Measurements from ENCODE around the gene KRT77. TPM values are rescaled to one million over a fixed set of nuclear protein-coding genes. Genes with fewer than 3 reads are reported as not detected.

Gene KRT77
- total RNA-seq, 1 donor from 2014 or later: not detected

DNA sequence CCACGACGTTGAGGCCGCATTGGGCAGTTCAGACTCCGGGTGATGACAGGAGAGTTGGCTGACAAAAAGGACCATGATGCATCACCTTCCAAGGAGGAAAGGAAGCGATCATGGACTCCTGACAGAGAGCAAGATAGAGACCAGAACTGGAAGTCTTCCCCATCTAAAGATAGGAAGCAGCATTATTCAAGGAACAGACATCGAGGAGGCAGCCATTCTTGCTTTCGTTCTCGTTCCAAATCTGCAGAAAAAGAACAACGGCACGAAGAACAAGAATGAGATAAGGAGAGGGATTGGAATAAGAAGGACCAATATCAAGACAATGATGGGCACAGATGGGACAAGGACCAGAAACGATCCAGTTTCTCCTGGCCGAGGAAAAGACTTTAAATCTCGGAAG is 27.1 kb upstream of the KRT77 start:
- Histone ChIP-seq H3K9me3 (no peaks in the 10 kb centered on the region), H3K36me3 (no peaks in the 10 kb centered on the region), H3K4me1 (no peaks in the 10 kb centered on the region), H3K4me3 (no peak overlapping the region), H3K27me3 (peaks cover 18% of the 10 kb centered on the region), H3K27ac (no peak overlapping the region)
- DNase-seq: no peak
- no peak for ATAC-seq
- TF ChIP-seq, protein P1, sequence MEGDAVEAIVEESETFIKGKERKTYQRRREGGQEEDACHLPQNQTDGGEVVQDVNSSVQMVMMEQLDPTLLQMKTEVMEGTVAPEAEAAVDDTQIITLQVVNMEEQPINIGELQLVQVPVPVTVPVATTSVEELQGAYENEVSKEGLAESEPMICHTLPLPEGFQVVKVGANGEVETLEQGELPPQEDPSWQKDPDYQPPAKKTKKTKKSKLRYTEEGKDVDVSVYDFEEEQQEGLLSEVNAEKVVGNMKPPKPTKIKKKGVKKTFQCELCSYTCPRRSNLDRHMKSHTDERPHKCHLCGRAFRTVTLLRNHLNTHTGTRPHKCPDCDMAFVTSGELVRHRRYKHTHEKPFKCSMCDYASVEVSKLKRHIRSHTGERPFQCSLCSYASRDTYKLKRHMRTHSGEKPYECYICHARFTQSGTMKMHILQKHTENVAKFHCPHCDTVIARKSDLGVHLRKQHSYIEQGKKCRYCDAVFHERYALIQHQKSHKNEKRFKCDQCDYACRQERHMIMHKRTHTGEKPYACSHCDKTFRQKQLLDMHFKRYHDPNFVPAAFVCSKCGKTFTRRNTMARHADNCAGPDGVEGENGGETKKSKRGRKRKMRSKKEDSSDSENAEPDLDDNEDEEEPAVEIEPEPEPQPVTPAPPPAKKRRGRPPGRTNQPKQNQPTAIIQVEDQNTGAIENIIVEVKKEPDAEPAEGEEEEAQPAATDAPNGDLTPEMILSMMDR (IDR thresholded peaks at IDR 0.05): no peak
- intact Hi-C loops (cut with DNase I): no loop called here

DNA sequence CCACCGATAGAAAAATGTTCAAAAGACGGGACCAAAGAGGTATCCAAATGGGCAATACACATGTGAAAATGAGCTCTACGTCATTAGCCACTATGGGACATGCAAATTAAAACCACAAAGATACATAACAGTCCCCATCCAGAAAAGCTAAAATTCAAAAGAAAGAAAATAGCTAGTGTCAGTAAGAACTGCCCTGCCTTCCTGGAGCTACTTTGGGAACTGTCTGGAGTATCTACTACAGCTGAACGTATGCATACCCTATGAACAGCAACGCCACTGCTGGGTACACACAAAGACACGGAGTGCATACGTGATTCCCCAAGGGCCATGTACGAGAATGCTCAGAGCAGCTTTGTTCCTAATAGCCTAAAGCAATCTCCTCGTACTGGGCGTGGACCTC is 25.8 kb upstream of the KRT77 start:
- H3K27me3 ChIP-seq: peaks cover 12% of the 10 kb centered on the region
- H3K9me3 ChIP-seq: no peaks in the 10 kb centered on the region
- no peak overlapping the region for H3K27ac ChIP-seq
- no peaks in the 10 kb centered on the region for H3K36me3 ChIP-seq
- no peaks in the 10 kb centered on the region for H3K4me1 ChIP-seq
- ATAC-seq: no peak
- no peak overlapping the region for H3K4me3 ChIP-seq
- intact Hi-C loops (cut with DNase I): no loop called here
- TF ChIP-seq, protein P1 (IDR thresholded peaks at IDR 0.05): no peak
- DNase-seq: no peak

- no peak for DNase-seq
- peaks cover 11% of the 10 kb centered on the region for H3K27me3 ChIP-seq
Observed at GRCh38 chr12:52728374-52728773, 25.1 kb upstream of the KRT77 start.

DNA sequence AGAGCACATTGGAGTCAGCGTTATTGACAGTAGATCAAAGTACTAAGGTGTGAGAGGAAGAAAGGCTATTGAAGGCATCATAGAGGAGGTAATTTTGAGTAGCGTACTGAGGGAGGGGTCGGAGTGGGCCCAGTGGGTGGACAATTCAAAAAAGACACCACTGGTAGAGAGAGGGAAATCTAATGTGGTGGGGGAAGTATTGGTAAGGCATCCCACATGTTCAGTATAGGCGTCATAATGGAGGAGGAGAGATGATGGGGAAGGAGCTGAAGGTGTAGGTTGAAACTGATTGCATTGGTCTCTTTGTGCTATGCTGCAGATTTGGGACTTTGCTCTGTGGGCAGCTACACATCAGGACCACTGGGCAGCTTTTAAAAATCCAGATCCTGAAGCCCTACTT is 23.7 kb upstream of the KRT77 start:
- H3K27me3 ChIP-seq: peaks cover 11% of the 10 kb centered on the region
- DNase-seq: no peak
- no peak for ATAC-seq
- intact Hi-C loops (cut with DNase I): no loop called here
- H3K4me1 ChIP-seq: no peaks in the 10 kb centered on the region
- no peak overlapping the region for H3K27ac ChIP-seq
- no peak overlapping the region for H3K4me3 ChIP-seq
- H3K36me3 ChIP-seq: no peaks in the 10 kb centered on the region
- TF ChIP-seq, protein P1 (IDR thresholded peaks at IDR 0.05): no peak
- H3K9me3 ChIP-seq: no peaks in the 10 kb centered on the region

More at GRCh38 chr12:52728374-52728773, 25.1 kb upstream of the KRT77 start:
- Histone ChIP-seq H3K4me3 (no peak overlapping the region), H3K4me1 (no peaks in the 10 kb centered on the region), H3K27ac (no peak overlapping the region), H3K36me3 (no peaks in the 10 kb centered on the region), H3K9me3 (no peaks in the 10 kb centered on the region)
- TF ChIP-seq, protein P1 (IDR thresholded peaks at IDR 0.05): no peak
- intact Hi-C loops (cut with DNase I): no loop called here
- no peak for ATAC-seq

DNA sequence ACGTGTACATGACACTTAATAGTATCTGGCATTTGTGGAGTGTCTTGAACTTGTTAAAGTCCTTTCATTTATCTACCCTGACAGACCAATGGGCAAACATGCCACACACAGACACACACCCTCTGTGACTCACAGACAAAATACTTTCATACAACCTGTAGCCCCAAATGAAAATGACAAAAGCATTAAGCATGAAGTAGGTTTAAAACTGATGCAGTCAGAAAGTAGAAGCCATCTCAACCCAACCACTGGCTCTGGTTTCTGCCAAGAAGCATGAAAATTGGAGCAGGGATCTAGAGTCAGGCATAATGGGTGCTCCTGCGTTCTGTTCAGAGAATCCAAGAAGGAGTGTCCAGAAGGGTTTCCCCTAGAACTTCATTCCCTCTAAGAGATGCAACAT is 23.1 kb upstream of the KRT77 start:
- H3K36me3 ChIP-seq: no peaks in the 10 kb centered on the region
- intact Hi-C loops (cut with DNase I): no loop called here
- DNase-seq: no peak
- H3K4me3 ChIP-seq: no peak overlapping the region
- no peaks in the 10 kb centered on the region for H3K9me3 ChIP-seq
- no peaks in the 10 kb centered on the region for H3K4me1 ChIP-seq
- peaks cover 11% of the 10 kb centered on the region for H3K27me3 ChIP-seq
- TF ChIP-seq, protein P1 (IDR thresholded peaks at IDR 0.05): no peak
- H3K27ac ChIP-seq: no peak overlapping the region
- no peak for ATAC-seq

DNA sequence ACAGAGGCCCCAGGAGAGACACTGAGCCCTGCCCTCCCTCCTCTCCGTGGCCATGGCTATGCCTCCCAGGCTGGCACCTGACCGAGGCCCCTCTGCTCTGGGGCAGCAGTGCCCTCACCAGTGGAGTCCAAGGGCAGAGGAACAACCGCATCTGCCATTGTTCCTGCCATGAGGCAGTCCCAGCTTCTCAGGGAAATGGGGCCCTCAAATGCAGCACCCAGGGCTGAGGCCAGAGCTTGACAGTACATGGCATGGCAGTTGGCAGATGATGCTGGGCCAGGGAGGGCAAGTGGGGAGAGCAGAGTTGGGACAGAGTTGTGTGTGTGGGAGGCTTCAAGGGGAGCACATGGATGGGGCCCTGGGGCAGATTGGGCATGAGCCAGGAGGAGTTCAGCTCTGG is 21.1 kb upstream of the KRT77 start:
- intact Hi-C loops (cut with DNase I): no loop called here
- ATAC-seq (no peak), DNase-seq (no peak)
- no peaks in the 10 kb centered on the region for H3K4me1 ChIP-seq
- TF ChIP-seq, protein P1 (IDR thresholded peaks at IDR 0.05): no peak
- peaks cover 11% of the 10 kb centered on the region for H3K27me3 ChIP-seq
- H3K9me3 ChIP-seq: no peaks in the 10 kb centered on the region
- no peaks in the 10 kb centered on the region for H3K36me3 ChIP-seq
- H3K27ac ChIP-seq: no peak overlapping the region
- no peak overlapping the region for H3K4me3 ChIP-seq
